ENCODE measurements around the gene SLC18A2.

Gene SLC18A2

GRCh38 chr10:117240621-117241529 lies at the start of gene SLC18A2:
Gene SLC18A2, plus strand, starts transcription at chr10:117241114. Its CDS starts 580 bp downstream, at chr10:117241694.
- TF ChIP-seq EZH2 (IDR thresholded peaks at IDR 0.05) (no peak), FOXP2 (optimal IDR thresholded peaks at IDR 0.05; ENCODE audit: control extremely low read depth, extremely low read length, insufficient read depth) (no peak), POLR2AphosphoS5 (IDR thresholded peaks at IDR 0.05; ENCODE audit: borderline replicate concordance, low read depth, low read length) (no peak)
- Histone ChIP-seq H3K36me3 (ENCODE audit: insufficient read depth, low read length) (no peaks in the 10 kb centered on the region), H3K4me3 (no peak within 1 kb of the TSS), H3K9me3 (ENCODE audit: low read depth, low read length) (no peaks in the 10 kb centered on the region), H3K27ac (no peak within 1 kb of the TSS), H3K9ac (ENCODE audit: insufficient read length) (no peak within 1 kb of the TSS)
- DNase-seq (ENCODE audit: low read depth, low spot score) = no peak

GRCh38 chr10:117197189-117197588 lies 43.7 kb upstream of the SLC18A2 start, which contains the start of gene KCNK18:
Gene KCNK18, plus strand, starts transcription at chr10:117197489. Its CDS starts 0 bp downstream, at chr10:117197489.
- TF ChIP-seq EZH2 (IDR thresholded peaks at IDR 0.05) = no peak
- no peak for TF ChIP-seq POLR2AphosphoS5 (IDR thresholded peaks at IDR 0.05; ENCODE audit: borderline replicate concordance, low read depth, low read length)
- no peak for TF ChIP-seq FOXP2 (optimal IDR thresholded peaks at IDR 0.05; ENCODE audit: control extremely low read depth, extremely low read length, insufficient read depth)
- Histone ChIP-seq H3K27ac (no peak within 1 kb of the TSS), H3K9ac (ENCODE audit: insufficient read length) (no peak within 1 kb of the TSS), H3K36me3 (ENCODE audit: insufficient read depth, low read length) (no peaks in the 10 kb centered on the region), H3K9me3 (ENCODE audit: low read depth, low read length) (no peaks in the 10 kb centered on the region), H3K4me3 (no peak within 1 kb of the TSS)
- DNase-seq (ENCODE audit: low read depth, low spot score) = no peak

- no peak for TF ChIP-seq EZH2 (IDR thresholded peaks at IDR 0.05)
- no peak for TF ChIP-seq FOXP2 (optimal IDR thresholded peaks at IDR 0.05; ENCODE audit: control extremely low read depth, extremely low read length, insufficient read depth)
- TF ChIP-seq POLR2AphosphoS5 (IDR thresholded peaks at IDR 0.05; ENCODE audit: borderline replicate concordance, low read depth, low read length) = no peak
- Histone ChIP-seq H3K9me3 (ENCODE audit: low read depth, low read length) (no peaks in the 10 kb centered on the region), H3K27ac (no peak overlapping the region), H3K36me3 (ENCODE audit: insufficient read depth, low read length) (no peaks in the 10 kb centered on the region), H3K9ac (ENCODE audit: insufficient read length) (no peak overlapping the region), H3K4me3 (no peak overlapping the region)
- DNase-seq (ENCODE audit: low read depth, low spot score) = no peak
These were observed 42.8 kb upstream of the SLC18A2 start for GRCh38 chr10:117198088-117198487.

- Histone ChIP-seq H3K36me3 (ENCODE audit: insufficient read depth, low read length) (no peaks in the 10 kb centered on the region), H3K4me3 (no peak overlapping the region), H3K9ac (ENCODE audit: insufficient read length) (no peak overlapping the region), H3K27ac (no peak overlapping the region), H3K9me3 (ENCODE audit: low read depth, low read length) (no peaks in the 10 kb centered on the region)
- TF ChIP-seq FOXP2 (optimal IDR thresholded peaks at IDR 0.05; ENCODE audit: control extremely low read depth, extremely low read length, insufficient read depth) (no peak), POLR2AphosphoS5 (IDR thresholded peaks at IDR 0.05; ENCODE audit: borderline replicate concordance, low read depth, low read length) (no peak), EZH2 (IDR thresholded peaks at IDR 0.05) (no peak)
- DNase-seq (ENCODE audit: low read depth, low spot score) = no peak
These were observed 39.1 kb upstream of the SLC18A2 start for GRCh38 chr10:117201826-117202225.

- Histone ChIP-seq H3K9ac (ENCODE audit: insufficient read length) (no peak overlapping the region), H3K27ac (no peak overlapping the region), H3K4me3 (no peak overlapping the region), H3K36me3 (ENCODE audit: insufficient read depth, low read length) (no peaks in the 10 kb centered on the region), H3K9me3 (ENCODE audit: low read depth, low read length) (no peaks in the 10 kb centered on the region)
- TF ChIP-seq EZH2 (IDR thresholded peaks at IDR 0.05) = no peak
- TF ChIP-seq FOXP2 (optimal IDR thresholded peaks at IDR 0.05; ENCODE audit: control extremely low read depth, extremely low read length, insufficient read depth) = no peak
- TF ChIP-seq POLR2AphosphoS5 (IDR thresholded peaks at IDR 0.05; ENCODE audit: borderline replicate concordance, low read depth, low read length) = no peak
- no peak for DNase-seq (ENCODE audit: low read depth, low spot score)
These were observed 36.6 kb upstream of the SLC18A2 start for GRCh38 chr10:117204316-117204715.

GRCh38 chr10:117212176-117212575 lies 28.7 kb upstream of the SLC18A2 start:
- Histone ChIP-seq H3K9me3 (ENCODE audit: low read depth, low read length) (no peaks in the 10 kb centered on the region), H3K27ac (no peak overlapping the region), H3K4me3 (no peak overlapping the region), H3K36me3 (ENCODE audit: insufficient read depth, low read length) (no peaks in the 10 kb centered on the region), H3K9ac (ENCODE audit: insufficient read length) (no peak overlapping the region)
- TF ChIP-seq EZH2 (IDR thresholded peaks at IDR 0.05) (no peak), POLR2AphosphoS5 (IDR thresholded peaks at IDR 0.05; ENCODE audit: borderline replicate concordance, low read depth, low read length) (no peak), FOXP2 (optimal IDR thresholded peaks at IDR 0.05; ENCODE audit: control extremely low read depth, extremely low read length, insufficient read depth) (no peak)
- DNase-seq (ENCODE audit: low read depth, low spot score) = no peak

GRCh38 chr10:117214401-117214800 lies 26.5 kb upstream of the SLC18A2 start:
- Histone ChIP-seq H3K9me3 (ENCODE audit: low read depth, low read length) (no peaks in the 10 kb centered on the region), H3K36me3 (ENCODE audit: insufficient read depth, low read length) (no peaks in the 10 kb centered on the region), H3K4me3 (no peak overlapping the region), H3K27ac (no peak overlapping the region), H3K9ac (ENCODE audit: insufficient read length) (no peak overlapping the region)
- DNase-seq (ENCODE audit: low read depth, low spot score) = no peak
- TF ChIP-seq POLR2AphosphoS5 (IDR thresholded peaks at IDR 0.05; ENCODE audit: borderline replicate concordance, low read depth, low read length) = no peak
- no peak for TF ChIP-seq EZH2 (IDR thresholded peaks at IDR 0.05)
- TF ChIP-seq FOXP2 (optimal IDR thresholded peaks at IDR 0.05; ENCODE audit: control extremely low read depth, extremely low read length, insufficient read depth) = no peak

- DNase-seq (ENCODE audit: low read depth, low spot score) = no peak
- TF ChIP-seq EZH2 (IDR thresholded peaks at IDR 0.05) (no peak), POLR2AphosphoS5 (IDR thresholded peaks at IDR 0.05; ENCODE audit: borderline replicate concordance, low read depth, low read length) (no peak), FOXP2 (optimal IDR thresholded peaks at IDR 0.05; ENCODE audit: control extremely low read depth, extremely low read length, insufficient read depth) (no peak)
- H3K36me3 ChIP-seq (ENCODE audit: insufficient read depth, low read length) = no peaks in the 10 kb centered on the region
- no peaks in the 10 kb centered on the region for H3K9me3 ChIP-seq (ENCODE audit: low read depth, low read length)
- H3K9ac ChIP-seq (ENCODE audit: insufficient read length) = no peak overlapping the region
- H3K4me3 ChIP-seq = no peak overlapping the region
- no peak overlapping the region for H3K27ac ChIP-seq
These were observed 25.8 kb upstream of the SLC18A2 start for GRCh38 chr10:117215079-117215478.
